GM18507 (cell line): ENCODE measurements around the gene TEX19.
"Not testable (repeated sequence)": the region's sequence is repeated elsewhere in the genome, so short reads cannot be mapped to it uniquely, and the experiment has no call there.

Experiments
- DNase-seq: peaks from one replicate; pipeline ENCODE4 v3.0.0; 2011; ENCODE audit warnings: low read depth; ENCODE audit not compliant: insufficient read length; ENCODE audit errors: extremely low spot score
- FAIRE-seq: peaks from 2 replicates; lab custom pipeline; 2011; peaks lifted over from hg19 to GRCh38; lab: Jason Lieb, UNC

The TEX19 gene

DNA sequence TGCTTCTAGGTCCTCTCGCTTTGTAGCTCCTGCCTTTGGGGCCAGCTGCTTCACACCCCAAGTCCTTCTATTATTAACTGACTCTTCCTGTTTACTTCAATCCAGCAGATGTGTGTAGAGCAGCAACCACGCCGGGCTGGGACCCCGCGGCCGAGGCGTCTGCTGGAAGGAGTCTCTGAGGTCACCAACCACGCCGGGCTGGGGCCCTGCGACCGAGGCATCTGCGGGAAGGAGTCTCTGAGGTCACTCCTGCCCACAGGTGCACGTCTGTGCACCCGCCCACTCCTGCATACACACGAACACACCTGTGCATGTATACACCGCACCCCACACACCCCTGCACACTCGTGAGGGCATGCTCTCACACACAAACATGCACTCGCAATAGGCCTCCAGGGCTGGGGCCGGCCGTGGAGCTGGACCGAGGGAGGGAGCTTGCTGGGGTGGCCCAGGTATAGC is 7.8 kb upstream of the TEX19 start:
- FAIRE-seq (peak; percentile 85), DNase-seq (no peak)

DNA sequence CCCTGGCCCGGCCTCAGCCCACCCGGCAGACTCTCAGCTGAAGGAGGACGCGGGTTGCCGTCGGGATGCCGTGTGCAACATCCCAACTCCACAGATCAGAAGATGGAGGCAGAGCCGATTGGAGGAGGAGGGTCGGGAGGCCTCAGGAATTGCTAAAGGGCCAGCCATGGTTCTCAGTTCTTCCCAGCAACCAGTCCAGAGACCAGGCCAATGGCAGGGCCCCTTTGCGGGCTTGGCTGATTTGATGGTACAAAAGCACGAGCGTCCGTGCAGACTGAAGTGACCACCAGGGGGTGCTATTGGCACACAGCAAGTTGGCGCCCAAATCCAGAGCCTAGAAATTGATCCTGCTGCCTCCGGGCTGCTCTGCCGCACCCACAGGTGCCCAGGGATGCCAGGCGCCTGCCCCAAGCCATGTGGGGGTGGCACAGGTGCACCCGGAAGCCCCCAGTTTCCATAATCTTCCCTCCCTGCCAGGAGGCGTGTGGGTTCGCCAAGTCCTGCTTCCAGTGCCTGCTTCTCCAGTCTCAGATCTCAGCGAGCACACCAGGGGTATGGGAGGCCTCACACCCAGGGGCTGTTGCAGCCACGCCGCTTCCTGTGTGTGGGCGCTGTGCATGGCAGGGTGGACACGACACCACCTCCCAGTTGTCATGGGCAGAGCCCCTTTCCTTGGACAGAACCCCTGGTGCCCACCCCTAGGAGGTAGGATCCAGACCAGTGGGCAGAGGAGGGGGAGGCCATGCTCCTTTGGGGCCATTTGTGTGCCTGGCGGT is 7.1 kb upstream of the TEX19 start:
- peak; percentile 73 for DNase-seq
- peak; percentile 93 for FAIRE-seq

DNA sequence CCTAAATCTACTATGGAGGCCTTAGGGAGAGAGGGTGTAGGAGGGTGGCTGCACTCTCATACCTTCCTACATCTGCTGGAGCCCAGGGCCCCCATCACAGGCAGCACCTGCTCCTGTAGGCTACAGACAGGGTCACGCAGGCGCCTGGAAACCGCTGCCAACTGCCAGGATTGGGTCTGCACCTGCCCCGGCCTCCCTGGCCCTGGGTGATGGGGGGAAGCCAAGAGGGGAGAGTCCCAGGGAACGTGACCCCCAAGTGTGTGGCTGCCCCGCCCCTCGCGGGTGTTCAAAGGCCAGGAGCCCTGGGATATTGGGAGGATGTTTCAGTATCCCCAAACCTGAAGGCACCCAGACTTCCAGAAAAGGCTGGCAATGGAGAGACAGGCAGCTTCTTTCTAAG is 5.6 kb upstream of the TEX19 start:
- DNase-seq (no peak), FAIRE-seq (no peak)

DNA sequence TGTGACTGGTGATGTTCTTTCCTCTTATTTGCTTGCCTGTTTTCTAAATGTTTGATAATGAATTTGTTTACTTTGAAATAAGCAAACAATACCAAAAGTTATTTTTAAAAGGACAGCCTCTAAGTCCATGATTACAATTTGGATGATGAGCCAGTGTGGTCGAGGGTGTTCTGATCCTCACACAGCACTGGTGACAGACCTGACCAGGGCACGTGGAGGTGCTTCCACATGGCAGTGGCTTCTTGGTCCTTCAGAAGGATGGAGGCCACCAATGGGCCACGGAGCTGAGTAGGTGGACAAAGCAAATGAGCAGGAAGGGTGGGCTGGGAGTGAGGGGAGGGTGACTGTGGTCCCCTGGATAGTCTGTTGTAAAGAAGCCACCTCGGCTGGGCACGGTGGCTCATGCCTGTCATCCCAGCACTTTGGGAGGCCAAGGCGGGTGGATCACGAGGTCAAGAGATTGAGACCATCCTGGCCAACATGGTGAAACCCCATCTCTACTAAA is 4.2 kb upstream of the TEX19 start:
- FAIRE-seq (no peak), DNase-seq (no peak)

DNA sequence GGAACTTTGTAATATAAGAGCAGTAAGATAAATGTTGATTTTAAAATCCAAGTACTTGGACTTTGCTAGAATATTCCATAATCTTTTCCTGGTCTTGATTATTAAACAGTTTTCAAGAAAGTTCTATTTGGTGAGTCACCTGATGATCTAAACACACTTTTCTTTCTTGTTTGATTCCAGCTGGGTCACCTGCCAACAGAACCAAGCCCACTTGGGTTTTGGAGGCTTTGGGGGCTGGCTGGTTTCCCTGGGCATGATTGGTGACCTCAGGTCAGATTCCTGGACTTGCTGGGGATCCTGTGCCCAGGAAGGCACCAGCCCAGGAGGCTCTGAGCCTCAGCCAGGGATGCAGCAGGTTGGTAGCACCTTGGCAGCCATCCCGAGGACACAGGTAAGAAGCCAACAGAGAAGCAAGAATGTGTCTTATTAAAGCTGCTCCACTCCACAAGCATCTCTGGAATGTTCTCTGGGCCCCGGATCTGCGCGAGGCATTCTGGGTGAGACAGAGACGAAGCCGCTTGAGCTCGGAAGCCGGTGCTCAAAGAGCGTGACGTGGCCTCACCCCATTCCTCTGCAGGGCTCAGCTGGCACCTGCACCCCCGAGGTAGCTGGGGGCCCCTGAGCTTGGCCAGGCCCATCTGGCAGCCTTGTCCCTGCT is 3.1 kb upstream of the TEX19 start:
- FAIRE-seq (no peak), DNase-seq (no peak)

DNA sequence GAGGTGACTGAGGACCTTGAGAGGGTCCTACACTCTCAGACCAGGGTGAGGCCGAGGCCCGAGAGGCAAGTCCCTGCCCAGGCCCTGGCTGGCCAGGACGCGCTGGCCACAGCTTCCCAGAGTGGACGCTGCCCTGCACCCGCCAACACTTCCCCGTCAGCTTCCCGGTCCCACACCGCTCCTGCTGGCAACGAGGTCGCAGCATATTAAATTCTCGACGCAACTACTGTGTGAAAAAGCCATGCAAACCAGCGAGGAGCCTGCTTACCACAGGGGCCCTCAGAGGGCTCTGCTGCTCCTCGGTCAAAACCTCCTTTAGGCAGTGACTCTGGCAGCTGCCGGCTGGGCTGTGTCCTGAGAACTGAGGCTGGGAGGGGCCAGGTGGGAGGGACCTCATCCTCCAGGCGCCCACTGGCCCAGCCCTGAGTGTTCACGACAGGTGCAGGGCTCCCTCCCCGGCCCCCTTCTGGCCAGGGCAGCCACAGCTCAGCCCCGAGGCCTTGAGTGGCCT is 2.1 kb upstream of the TEX19 start:
- DNase-seq: no peak

DNA sequence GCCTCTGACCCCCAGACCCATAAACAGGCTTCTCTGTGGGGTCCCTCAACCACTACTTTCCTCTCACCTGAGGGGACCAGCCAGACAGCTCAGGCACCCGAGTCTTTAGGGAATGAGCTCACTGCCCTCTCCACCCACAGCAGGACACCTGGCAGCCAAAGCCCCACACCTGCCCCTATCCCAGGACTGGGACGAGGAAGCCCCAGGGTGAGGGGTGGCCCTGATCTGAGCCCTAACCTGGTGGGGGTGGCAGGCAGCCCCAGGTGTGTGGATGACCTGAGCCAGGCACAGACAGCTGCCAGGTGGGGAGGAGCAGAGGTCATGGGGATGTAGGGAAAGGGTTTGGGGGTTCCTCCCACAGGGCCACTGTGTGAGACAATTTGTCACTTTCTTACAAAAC is 1.7 kb upstream of the TEX19 start:
- FAIRE-seq (no peak), DNase-seq (no peak)

More for the DNA sequence above, 2.1 kb upstream of the TEX19 start:
- FAIRE-seq: no peak

DNA sequence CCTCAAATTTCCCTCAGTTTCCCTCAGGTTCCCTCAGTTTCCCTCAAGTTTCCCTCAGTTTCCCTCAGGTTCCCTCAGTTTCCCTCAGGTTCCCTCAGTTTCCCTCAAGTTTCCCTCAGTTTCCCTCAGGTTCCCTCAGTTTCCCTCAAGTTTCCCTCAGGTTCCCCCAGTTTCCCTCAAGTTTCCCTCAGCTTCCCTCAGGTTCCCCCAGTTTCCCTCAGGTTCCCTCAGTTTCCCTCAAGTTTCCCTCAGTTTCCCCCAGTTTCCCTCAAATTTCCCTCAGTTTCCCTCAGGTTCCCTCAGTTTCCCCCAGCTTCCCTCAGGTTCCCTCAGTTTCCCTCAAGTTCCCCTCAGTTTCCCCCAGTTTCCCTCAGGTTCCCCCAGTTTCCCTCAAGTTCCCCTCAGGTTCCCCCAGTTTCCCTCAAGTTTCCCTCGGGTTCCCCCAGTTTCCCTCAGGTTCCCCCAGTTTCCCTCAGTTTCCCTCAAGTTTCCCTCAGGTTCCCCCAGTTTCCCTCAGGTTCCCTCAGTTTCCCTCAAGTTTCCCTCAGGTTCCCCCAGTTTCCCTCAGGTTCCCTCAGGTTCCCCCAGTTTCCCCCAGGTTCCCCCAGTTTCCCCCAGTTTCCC is 516 bp downstream of the TEX19 start:
- not testable (repeated sequence) for FAIRE-seq, DNase-seq

DNA sequence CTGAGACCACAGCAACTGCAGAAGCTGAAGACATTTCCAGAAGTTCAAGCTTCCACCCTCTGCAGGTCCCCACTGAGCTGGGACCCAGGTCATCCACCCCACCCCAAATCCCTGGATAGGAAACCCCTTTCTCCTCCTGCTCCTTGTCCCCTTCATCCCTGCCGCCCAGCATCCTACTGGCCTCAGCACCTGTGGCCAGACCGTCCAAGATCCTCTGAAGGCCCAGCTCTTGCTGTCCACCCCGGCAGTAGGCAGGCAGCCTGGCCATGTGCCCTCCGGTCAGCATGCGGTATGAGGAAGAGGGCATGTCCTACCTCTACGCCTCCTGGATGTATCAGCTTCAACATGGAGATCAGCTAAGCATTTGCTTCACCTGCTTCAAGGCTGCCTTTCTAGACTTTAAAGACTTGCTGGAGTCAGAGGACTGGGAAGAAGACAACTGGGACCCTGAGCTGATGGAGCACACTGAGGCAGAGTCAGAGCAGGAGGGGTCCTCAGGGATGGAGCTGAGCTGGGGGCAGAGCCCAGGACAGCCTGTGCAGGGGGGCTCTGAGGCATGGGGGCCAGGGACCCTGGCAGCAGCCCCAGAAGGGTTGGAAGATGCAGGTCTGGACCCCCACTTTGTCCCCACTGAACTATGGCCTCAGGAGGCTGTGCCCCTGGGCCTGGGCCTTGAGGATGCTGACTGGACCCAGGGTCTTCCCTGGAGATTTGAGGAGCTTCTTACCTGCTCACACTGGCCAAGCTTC is 3.0 kb downstream of the TEX19 start:
- FAIRE-seq: no peak
- DNase-seq: no peak

DNA sequence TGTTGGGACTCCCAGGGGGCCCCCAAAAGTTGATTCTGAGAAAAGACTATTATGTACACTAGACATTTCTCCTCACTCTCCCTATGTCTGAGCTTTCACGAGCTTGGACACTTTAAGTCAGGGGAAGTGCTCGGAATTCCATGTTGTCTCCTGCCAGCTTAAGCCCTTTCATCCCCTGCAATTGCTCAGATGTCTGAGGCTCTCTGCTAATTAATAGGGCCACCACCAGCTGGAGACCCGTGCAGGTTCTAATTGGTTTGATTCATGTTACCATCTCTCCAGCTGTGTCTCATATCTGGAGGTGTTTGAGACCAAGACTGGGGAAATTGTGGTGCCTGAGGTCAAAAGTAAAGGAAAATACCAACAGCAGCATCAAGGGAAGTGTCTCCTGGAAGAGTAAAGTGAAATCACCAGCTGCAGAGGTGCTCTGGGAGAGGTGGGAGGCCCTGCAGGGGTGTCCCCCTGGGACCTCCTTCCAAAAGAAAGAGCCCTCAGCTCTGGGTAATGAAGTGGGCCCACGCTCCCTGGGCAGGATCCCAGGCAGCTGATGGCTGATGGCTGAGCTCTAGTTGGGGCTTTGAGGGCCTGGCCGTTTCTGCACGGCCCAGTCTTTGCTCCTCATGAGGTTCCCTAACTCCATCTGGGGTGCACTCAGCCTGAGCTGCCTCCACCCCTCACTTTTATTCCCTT is 6.7 kb downstream of the TEX19 start:
- FAIRE-seq (no peak), DNase-seq (no peak)

DNA sequence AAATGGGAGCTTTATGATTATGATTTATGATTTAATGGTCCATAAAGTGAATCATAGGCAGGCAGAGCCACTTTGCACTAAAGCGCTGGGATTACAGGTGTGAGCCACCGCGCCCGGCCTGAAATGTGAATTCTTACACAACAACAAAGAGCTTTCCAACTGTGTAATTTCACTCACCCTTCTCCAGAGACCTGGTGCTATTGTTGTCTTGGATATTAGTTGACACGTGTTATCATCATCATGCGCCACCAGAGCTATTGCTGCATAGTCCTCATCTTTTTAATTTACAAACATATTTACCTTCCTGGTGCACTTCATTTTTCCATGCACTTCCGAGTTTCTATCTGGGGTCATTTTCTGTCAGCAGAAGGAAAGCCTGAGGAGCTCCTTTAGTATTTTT is 7.7 kb downstream of the TEX19 start:
- no peak for FAIRE-seq

DNA sequence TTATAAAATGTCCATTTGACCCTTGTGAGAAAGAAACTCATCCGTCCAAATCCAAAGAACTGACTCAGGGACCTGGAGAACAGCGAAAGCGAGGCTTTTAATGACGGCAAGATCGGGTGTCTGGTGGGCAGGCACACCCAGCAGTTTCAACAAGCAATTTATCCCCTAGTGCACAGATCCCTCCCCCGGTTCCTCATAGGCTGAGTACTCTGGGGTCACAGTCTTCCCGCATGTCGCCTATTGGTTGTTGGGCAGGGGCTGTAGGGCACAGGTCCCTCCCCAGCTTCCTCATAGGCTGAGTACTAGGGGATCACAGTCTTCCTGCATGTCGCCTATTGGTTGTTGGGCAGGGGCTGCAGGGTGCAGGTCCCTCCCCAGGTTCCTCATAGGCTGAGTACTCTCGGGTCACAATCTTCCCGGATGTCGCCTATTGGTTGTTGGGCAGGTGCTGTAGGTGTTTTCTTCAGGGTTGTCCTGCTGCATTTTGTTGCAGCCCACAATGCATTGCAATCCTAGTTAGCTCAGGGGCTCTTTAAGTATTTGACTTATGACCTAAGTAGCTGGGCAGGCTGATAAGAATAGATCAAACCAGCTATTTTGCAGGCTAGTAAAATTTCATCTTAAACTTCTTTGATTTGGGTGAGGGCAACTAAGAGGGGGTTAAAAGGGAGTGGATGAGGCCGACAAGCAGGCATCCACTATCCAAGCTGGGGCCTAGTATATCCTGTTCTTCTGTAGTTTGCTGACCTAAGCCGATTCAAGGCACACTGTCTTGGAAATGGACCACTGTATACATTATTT is 8.9 kb downstream of the TEX19 start:
- DNase-seq (no peak), FAIRE-seq (no peak)

More for the DNA sequence above, 7.7 kb downstream of the TEX19 start:
- DNase-seq: no peak

DNA sequence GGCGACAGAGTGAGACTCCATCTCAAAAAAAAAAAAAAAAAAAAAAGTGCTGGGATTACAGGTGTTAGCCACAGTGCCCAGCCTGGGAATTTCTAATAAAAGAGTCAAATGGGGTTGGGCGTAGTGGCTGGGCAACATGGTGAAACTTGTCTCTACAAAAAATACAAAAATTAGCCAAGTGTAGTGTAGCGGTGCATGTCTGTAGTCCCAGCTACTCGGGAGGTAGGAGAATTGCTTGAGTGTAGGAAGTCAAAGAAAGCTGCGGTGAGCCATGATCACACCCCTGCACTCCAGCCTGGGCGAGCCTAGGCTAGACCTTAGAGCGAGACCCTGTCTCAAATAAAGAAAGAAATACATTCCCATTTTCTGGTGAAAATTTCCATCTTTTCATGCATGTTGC is 10.2 kb downstream of the TEX19 start:
- DNase-seq (no peak), FAIRE-seq (no peak)

DNA sequence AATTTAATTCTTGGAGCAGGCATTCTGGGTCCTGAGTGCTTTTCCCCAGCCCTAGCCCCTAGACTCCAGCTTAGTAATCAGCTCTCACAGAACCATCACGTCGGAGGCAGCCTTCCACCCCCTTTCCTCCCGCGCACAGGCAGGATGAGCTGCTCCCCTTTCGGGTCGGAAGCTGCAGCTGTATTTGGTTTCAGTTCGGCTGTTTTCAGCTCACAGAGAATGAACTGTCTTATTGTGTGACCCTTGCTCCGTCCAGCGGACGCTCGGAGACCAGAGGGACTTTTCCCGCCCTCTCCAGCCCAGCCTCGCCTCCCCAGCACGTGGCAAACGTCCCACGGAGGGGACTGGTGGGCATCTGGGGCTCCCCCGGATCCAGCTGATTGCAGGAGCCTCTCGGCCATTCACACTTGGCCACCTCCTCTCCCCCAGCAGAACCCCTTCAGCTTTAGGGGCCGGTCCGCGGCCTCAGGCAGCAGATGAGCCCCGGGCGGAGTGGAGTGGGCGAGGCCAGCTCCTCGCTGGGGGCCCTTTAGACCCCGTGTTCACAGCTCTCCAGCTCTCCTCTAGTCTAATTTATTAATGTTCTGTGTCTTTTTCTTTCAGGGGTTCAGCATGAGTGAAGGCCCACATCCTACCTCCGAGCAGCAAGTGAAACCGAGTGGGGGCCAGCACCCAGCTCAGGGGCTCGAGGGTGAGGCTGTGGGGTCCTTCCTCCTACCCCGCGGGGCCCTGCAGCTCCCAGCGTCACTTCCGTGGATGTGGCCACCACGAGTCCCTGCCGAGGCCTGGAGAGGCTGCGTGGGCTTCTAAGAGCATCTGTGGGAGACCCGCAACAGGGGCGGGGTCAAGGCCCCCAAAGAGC is 11.7 kb downstream of the TEX19 start:
- FAIRE-seq (peak; percentile 84), DNase-seq (no peak)

DNA sequence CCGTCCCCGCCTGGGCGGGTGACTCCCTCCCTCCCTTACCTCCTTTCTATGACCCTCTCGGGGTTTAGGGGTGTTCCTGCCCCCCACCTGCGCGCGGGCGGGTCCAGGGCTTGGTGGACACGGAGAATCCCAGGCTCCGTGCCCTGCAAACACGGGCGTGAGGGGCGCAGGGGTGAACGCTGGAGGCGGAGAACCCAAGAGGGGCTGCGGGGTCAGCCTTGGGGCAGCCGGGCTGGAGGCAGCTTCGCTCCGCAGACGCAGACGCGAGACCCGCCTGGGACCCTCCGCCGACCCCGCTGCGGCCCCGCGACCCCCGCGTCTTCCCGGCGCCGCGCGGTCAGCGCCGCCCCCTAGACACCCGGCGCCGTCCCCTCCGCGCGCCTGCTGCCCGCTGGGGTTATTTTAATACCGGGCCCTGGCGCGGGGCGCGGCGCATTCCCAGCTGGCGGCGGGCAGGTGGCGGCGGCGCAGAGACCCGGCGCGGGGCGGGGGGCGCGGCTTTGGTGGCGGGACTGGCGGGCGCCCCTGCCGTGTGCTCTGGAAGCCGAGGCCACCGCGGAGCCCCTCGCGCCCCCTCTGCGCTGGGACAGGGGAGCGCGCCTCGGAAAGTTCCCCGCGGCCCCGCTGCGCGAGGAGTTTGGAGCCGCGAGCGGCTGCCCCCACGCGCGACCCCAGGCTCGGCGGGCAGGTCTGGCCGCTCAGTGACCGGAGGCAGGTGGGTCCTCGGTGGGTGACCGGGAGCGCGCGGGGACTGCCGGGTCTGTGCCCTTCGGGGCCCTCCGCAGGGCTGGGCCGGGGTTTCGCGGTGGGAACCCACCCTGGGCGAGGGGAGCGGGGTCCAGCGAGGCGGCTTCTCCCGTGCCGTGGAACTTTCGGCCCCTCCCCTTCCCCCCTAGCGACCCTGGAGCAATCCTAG is 12.5 kb downstream of the TEX19 start, which contains the start of gene UTS2R:
UTS2R (plus strand) TSS at position 433 of the 916 bp plus-strand sequence. CDS start 2,560 bp downstream, outside the sequence.
- no peak for DNase-seq
- FAIRE-seq: no peak
